Skeletal muscle tissue (tissue), 5 donors: ENCODE measurements around the gene DCTN2. TPM values are rescaled to one million over a fixed set of nuclear protein-coding genes. Genes with fewer than 3 reads are reported as not detected.
A peak's percentile ranks its signal among the peaks of the same experiment; 100 is the strongest.

ENCODE experiments used
- H3K27ac ChIP-seq: one replicate; pipeline ENCODE4 v1.7.0; 2013; ENCODE audit warnings: mild to moderate bottlenecking, low read depth, low read length, inconsistent platforms
- H3K27me3 ChIP-seq, 3 donors: one replicate each; pipeline ENCODE4 v1.7.0; 2013; ENCODE audit warnings: low read length in 3 of 3; ENCODE audit not compliant: control insufficient read depth in 3 of 3, insufficient read depth in 3 of 3
- H3K36me3 ChIP-seq, 3 donors: one replicate each; pipeline ENCODE4 v1.7.0; 2013; ENCODE audit warnings: low read length in 3 of 3; ENCODE audit not compliant: control insufficient read depth in 3 of 3, insufficient read depth in 3 of 3
- H3K4me1 ChIP-seq, 3 donors: one replicate each; pipeline ENCODE4 v1.7.0; 2013; ENCODE audit warnings: low read length in 3 of 3, mild to moderate bottlenecking in 3 of 3; ENCODE audit not compliant: control insufficient read depth in 3 of 3, insufficient read depth in 3 of 3
- H3K4me3 ChIP-seq, 3 donors: one replicate each; pipeline ENCODE4 v1.7.0; 2013; ENCODE audit warnings: low read length in 3 of 3
- H3K9ac ChIP-seq, 3 donors: one replicate each; pipeline ENCODE4 v1.7.0; 2013; ENCODE audit warnings: low read length in 3 of 3, mild to moderate bottlenecking in 3 of 3, moderate library complexity in 2 of 3, low read depth in 1 of 3
- H3K9me3 ChIP-seq, 3 donors: one replicate each; pipeline ENCODE4 v1.7.0; 2013; ENCODE audit warnings: low read length in 3 of 3; ENCODE audit not compliant: control insufficient read depth in 3 of 3
- small RNA-seq: library from RNA; depleted of rRNA; stranded (forward); fragments of <200 nt; gene quantifications from one replicate; pipeline ENCODE3, GENCODE V24; 2014
- total RNA-seq: library from RNA; depleted of rRNA; stranded (reverse); fragments of >200 nt; gene quantifications from one replicate; pipeline ENCODE4 v1.2.3, GENCODE V29; 2014
- donor health status: Osteomylitis.

Gene DCTN2
- total RNA-seq, 1 donor from 2014 or later: 79.9 TPM

DNA sequence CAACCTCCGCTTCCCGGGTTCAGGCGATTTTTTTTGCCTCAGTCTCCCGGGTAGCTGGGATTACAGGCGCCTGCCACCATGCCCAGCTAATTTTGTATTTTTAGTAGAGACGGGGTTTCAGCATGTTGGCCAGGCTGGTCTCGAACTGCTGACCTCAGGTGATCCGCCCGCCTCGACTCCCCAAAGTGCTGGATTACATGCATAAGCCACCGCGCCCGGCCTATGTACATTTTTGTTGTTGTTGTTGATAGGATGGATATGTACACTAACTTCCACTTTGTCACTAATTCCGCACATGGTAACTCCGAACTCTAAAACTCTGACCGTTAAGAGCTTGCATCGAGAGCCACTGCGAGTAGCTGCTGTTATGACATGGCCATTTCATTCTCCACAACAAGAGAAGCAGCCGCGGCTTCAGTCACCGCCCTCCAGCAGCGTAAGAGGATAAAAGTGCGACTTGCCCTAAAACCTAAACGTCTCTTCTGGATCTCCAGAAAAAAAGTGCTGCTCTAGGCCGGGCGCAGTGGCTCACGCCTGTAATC lies 59.9 kb downstream of the DCTN2 start:
- Histone ChIP-seq H3K4me3 (peak overlapping the region; percentile 91 to 97 (median 96)), H3K27ac (peak overlapping the region; percentile 30), H3K4me1 (peaks cover 11 to 16% (median 13%) of the 10 kb centered on the region in 3 donors), H3K36me3 (peaks cover 23 to 28% (median 24%) of the 10 kb centered on the region in 3 donors), H3K27me3 (peaks cover 0 to 2% (median 0%) of the 10 kb centered on the region in 3 donors), H3K9me3 (no peaks in the 10 kb centered on the region), H3K9ac (peak overlapping the region in 2 of 3 donors; percentile 59 to 86)

DNA sequence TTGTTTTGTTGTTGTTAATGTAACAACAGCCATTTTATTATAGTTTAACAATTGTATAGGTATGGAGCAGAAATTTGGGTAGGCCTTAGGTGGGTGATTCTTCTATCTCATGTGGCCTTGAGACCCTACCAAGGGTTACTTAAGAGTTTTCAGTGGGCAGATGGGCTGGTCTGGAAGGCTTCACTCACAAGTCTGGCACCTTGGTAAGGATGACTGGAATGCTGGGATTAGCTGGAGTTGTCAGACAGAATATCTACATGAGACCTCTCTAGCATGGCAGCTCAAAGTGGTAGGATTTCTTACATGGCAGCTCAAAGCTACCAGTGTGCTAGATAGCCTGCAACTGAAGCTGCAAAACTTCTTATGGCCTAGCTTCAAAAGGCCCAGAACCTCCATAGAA lies 61.3 kb downstream of the DCTN2 start:
- peaks cover 12 to 18% (median 14%) of the 10 kb centered on the region in 3 donors for H3K36me3 ChIP-seq
- H3K27me3 ChIP-seq: peaks cover 0 to 4% (median 0%) of the 10 kb centered on the region in 3 donors
- H3K4me3 ChIP-seq: no peak overlapping the region
- H3K4me1 ChIP-seq: peaks cover 11 to 16% (median 13%) of the 10 kb centered on the region in 3 donors
- H3K9ac ChIP-seq: no peak overlapping the region
- H3K9me3 ChIP-seq: no peaks in the 10 kb centered on the region
- no peak overlapping the region for H3K27ac ChIP-seq

DNA sequence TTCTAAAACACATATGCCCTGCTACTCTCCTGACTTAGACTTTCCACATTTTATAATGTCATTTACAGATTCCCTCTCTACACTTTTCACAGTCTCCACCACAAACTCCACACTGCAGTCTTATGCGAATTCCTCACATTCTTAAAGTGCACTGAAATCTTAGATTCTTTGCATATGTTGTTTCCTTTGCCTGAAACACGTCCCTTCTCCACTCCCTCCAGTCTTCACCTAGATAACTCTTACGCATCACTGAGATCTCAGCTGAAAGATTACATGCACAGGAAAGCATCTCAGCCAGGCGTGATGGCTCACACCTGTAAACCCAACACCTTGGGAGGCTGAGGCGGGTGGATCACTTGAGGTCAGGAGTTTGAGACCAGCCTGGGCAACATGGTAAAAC lies 63.5 kb downstream of the DCTN2 start:
- H3K4me1 ChIP-seq: peaks cover 2 to 6% (median 4%) of the 10 kb centered on the region in 3 donors
- H3K9me3 ChIP-seq: no peaks in the 10 kb centered on the region
- peaks cover 0 to 13% (median under 1%) of the 10 kb centered on the region in 3 donors for H3K27me3 ChIP-seq
- H3K4me3 ChIP-seq: no peak overlapping the region
- no peaks in the 10 kb centered on the region for H3K36me3 ChIP-seq
- no peak overlapping the region for H3K27ac ChIP-seq
- H3K9ac ChIP-seq: no peak overlapping the region

DNA sequence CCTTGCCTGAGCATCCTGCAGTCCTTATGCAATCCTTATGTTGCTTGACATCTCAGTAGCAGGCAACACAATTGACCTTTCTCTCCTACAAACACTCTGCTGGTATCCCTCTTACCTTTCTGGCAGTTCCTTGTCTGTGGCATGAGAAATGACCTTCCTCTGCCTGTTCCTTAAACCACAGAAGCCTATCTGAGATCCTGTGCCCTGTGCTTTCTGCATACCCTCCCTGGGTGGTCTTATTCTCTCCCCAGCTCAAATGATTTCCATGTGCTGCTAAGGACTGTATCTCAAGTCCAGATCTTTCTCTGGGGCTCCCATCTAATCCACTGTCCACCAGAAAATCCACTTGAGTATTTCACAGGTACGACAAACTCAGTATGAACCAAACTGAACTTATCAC lies 65.3 kb downstream of the DCTN2 start:
- peaks cover 9 to 25% (median 12%) of the 10 kb centered on the region in 3 donors for H3K27me3 ChIP-seq

More for the DNA sequence above, 65.3 kb downstream of the DCTN2 start:
- H3K4me3 ChIP-seq: no peak overlapping the region
- H3K36me3 ChIP-seq: no peaks in the 10 kb centered on the region
- H3K9me3 ChIP-seq: no peaks in the 10 kb centered on the region
- H3K4me1 ChIP-seq: no peaks in the 10 kb centered on the region
- H3K9ac ChIP-seq: peak overlapping the region in 1 of 3 donors; percentile 16
- H3K27ac ChIP-seq: no peak overlapping the region

Small RNA genes within 50 kb of the gene (small RNA-seq; reads per million reads assigned to genes)
- not detected for gene MIR616

Other genes starting within 250 kb of the DCTN2 start
- gene R3HDM2, start 116.1 kb downstream of the DCTN2 start, total RNA-seq: 9.9 TPM
- not detected for gene INHBC, start 112.4 kb downstream of the DCTN2 start, total RNA-seq
- gene INHBE, start 91.9 kb downstream of the DCTN2 start, total RNA-seq: 1.0 TPM
- gene GLI1, start 87.4 kb downstream of the DCTN2 start, total RNA-seq: 5.2 TPM
- 5.2 TPM for gene ARHGAP9, start 67.3 kb downstream of the DCTN2 start, total RNA-seq
- gene MARS1, start 59.1 kb downstream of the DCTN2 start, total RNA-seq: 68.4 TPM
- gene DDIT3, start 26.7 kb downstream of the DCTN2 start, total RNA-seq: 11.5 TPM
- 2.6 TPM for gene MBD6, start 24.4 kb downstream of the DCTN2 start, total RNA-seq
- under 0.01 TPM for gene KIF5A, start 2.9 kb upstream of the DCTN2 start, total RNA-seq
- 5.7 TPM for gene PIP4K2C, start 44.0 kb upstream of the DCTN2 start, total RNA-seq
- 7.8 TPM for gene DTX3, start 57.6 kb upstream of the DCTN2 start, total RNA-seq
- gene ARHGEF25, start 64.2 kb upstream of the DCTN2 start, total RNA-seq: 23.0 TPM
- 3.1 TPM for gene B4GALNT1, start 86.0 kb upstream of the DCTN2 start, total RNA-seq
- 148 TPM for gene OS9, start 146.9 kb upstream of the DCTN2 start, total RNA-seq
- gene AGAP2, start 191.6 kb upstream of the DCTN2 start, total RNA-seq: 2.1 TPM
- 57.9 TPM for gene TSPAN31, start 197.8 kb upstream of the DCTN2 start, total RNA-seq
- gene CDK4, start 205.1 kb upstream of the DCTN2 start, total RNA-seq: 78.8 TPM
- gene MARCHF9, start 207.9 kb upstream of the DCTN2 start, total RNA-seq: 4.7 TPM
- gene CYP27B1, start 219.9 kb upstream of the DCTN2 start, total RNA-seq: under 0.01 TPM
- gene METTL1, start 224.9 kb upstream of the DCTN2 start, total RNA-seq: 5.7 TPM
- gene EEF1AKMT3, start 225.4 kb upstream of the DCTN2 start, total RNA-seq: 4.2 TPM
- gene TSFM, start 235.6 kb upstream of the DCTN2 start, total RNA-seq: 17.2 TPM